ENCODE measurements around the gene CTCF.

The CTCF gene

GRCh38 chr16:67516296-67517154 lies 45.8 kb upstream of the CTCF start:
- TF ChIP-seq EZH2phosphoT487 (IDR thresholded peaks at IDR 0.05; ENCODE audit: borderline replicate concordance) (no peak), CTCF (conservative IDR thresholded peaks at IDR 0.05; ENCODE audit: low read length) (no peak)
- no peaks in the 10 kb centered on the region for H3K27me3 ChIP-seq (ENCODE audit: insufficient read depth, low read length, poor library complexity, severe bottlenecking)
- no peaks in the 10 kb centered on the region for H3K36me3 ChIP-seq (ENCODE audit: insufficient read depth, low read length)
- no peak overlapping the region for H3K4me3 ChIP-seq (ENCODE audit: low read length, poor library complexity, severe bottlenecking)
- no peaks in the 10 kb centered on the region for H3K9me3 ChIP-seq (ENCODE audit: insufficient read depth, low read depth, low read length)
- no peaks in the 10 kb centered on the region for H3K79me2 ChIP-seq (ENCODE audit: insufficient read depth, low read length)
- no peaks in the 10 kb centered on the region for H3K9me2 ChIP-seq (replicated peaks; ENCODE audit: low read depth, low read length)
- H3F3A ChIP-seq (ENCODE audit: low read depth): peaks cover 3% of the 10 kb centered on the region
- no peaks in the 10 kb centered on the region for H4K20me1 ChIP-seq (ENCODE audit: insufficient read depth, low read length, poor library complexity, severe bottlenecking)
- no peak overlapping the region for H3K4me2 ChIP-seq (ENCODE audit: low read depth, low read length, poor library complexity, severe bottlenecking)
- H3K9ac ChIP-seq (ENCODE audit: low read depth, low read length, poor library complexity, severe bottlenecking): no peak overlapping the region
- H3K4me1 ChIP-seq (ENCODE audit: insufficient read depth, low read length, poor library complexity, severe bottlenecking): peaks cover 3% of the 10 kb centered on the region
- no peak overlapping the region for H2AFZ ChIP-seq (ENCODE audit: low read length)

- Histone ChIP-seq H3K9ac (ENCODE audit: low read depth, low read length, poor library complexity, severe bottlenecking) (no peak overlapping the region), H3K4me2 (ENCODE audit: low read depth, low read length, poor library complexity, severe bottlenecking) (no peak overlapping the region), H3K27me3 (ENCODE audit: insufficient read depth, low read length, poor library complexity, severe bottlenecking) (no peaks in the 10 kb centered on the region), H3K36me3 (ENCODE audit: insufficient read depth, low read length) (no peaks in the 10 kb centered on the region), H3K4me3 (ENCODE audit: low read length, poor library complexity, severe bottlenecking) (no peak overlapping the region), H3K4me1 (ENCODE audit: insufficient read depth, low read length, poor library complexity, severe bottlenecking) (peaks cover 3% of the 10 kb centered on the region), H3K79me2 (ENCODE audit: insufficient read depth, low read length) (no peaks in the 10 kb centered on the region), H2AFZ (ENCODE audit: low read length) (no peak overlapping the region), H3K9me2 (replicated peaks; ENCODE audit: low read depth, low read length) (no peaks in the 10 kb centered on the region), H3K9me3 (ENCODE audit: insufficient read depth, low read depth, low read length) (no peaks in the 10 kb centered on the region), H3F3A (ENCODE audit: low read depth) (peaks cover 3% of the 10 kb centered on the region), H4K20me1 (ENCODE audit: insufficient read depth, low read length, poor library complexity, severe bottlenecking) (no peaks in the 10 kb centered on the region)
- TF ChIP-seq CTCF (conservative IDR thresholded peaks at IDR 0.05; ENCODE audit: low read length): no peak
- no peak for TF ChIP-seq EZH2phosphoT487 (IDR thresholded peaks at IDR 0.05; ENCODE audit: borderline replicate concordance)
Observed at GRCh38 chr16:67517155-67517445, 45.2 kb upstream of the CTCF start.

- H3K4me1 ChIP-seq (ENCODE audit: insufficient read depth, low read length, poor library complexity, severe bottlenecking): peaks cover 3% of the 10 kb centered on the region
- H3K4me3 ChIP-seq (ENCODE audit: low read length, poor library complexity, severe bottlenecking): no peak overlapping the region
- no peaks in the 10 kb centered on the region for H3K27me3 ChIP-seq (ENCODE audit: insufficient read depth, low read length, poor library complexity, severe bottlenecking)
- H3K9ac ChIP-seq (ENCODE audit: low read depth, low read length, poor library complexity, severe bottlenecking): no peak overlapping the region
- no peak overlapping the region for H2AFZ ChIP-seq (ENCODE audit: low read length)
- no peaks in the 10 kb centered on the region for H3K36me3 ChIP-seq (ENCODE audit: insufficient read depth, low read length)
- no peak overlapping the region for H3K4me2 ChIP-seq (ENCODE audit: low read depth, low read length, poor library complexity, severe bottlenecking)
- H3K9me3 ChIP-seq (ENCODE audit: insufficient read depth, low read depth, low read length): no peaks in the 10 kb centered on the region
- no peaks in the 10 kb centered on the region for H3K9me2 ChIP-seq (replicated peaks; ENCODE audit: low read depth, low read length)
- no peaks in the 10 kb centered on the region for H3K79me2 ChIP-seq (ENCODE audit: insufficient read depth, low read length)
- no peaks in the 10 kb centered on the region for H4K20me1 ChIP-seq (ENCODE audit: insufficient read depth, low read length, poor library complexity, severe bottlenecking)
- no peak for TF ChIP-seq CTCF (conservative IDR thresholded peaks at IDR 0.05; ENCODE audit: low read length)
- TF ChIP-seq EZH2phosphoT487 (IDR thresholded peaks at IDR 0.05; ENCODE audit: borderline replicate concordance): no peak
- peaks cover 3% of the 10 kb centered on the region for H3F3A ChIP-seq (ENCODE audit: low read depth)
Observed at GRCh38 chr16:67517661-67518423, 44.5 kb upstream of the CTCF start.
